DMS79 (cell line): Measurements from ENCODE around the gene MPRIP.

Source experiments
- DNase-seq: peaks from one replicate; lab custom pipeline; 2025; lab: John Stamatoyannopoulos, UW

MPRIP gene

DNA sequence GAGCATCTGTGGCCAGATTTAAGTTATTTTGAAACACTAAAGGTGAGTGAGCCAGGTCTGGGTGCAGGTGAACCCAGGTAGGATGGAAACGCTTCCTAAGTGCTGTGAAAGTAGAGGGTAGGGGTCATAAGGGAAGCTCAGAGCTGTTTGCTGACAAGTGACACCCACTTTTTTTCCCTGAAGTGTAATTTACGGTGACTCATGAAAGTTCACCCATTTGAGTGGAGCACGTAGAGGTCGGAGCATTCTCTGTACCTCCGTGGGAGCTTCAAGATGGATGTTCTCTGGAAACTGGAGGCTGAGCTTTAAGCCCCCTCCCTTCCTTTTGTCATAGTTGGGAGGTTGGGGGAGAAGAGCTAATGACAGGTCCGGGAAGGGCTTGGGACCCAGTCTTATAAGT lies 44.3 kb downstream of the MPRIP start:
- DNase-seq = no peak

DNA sequence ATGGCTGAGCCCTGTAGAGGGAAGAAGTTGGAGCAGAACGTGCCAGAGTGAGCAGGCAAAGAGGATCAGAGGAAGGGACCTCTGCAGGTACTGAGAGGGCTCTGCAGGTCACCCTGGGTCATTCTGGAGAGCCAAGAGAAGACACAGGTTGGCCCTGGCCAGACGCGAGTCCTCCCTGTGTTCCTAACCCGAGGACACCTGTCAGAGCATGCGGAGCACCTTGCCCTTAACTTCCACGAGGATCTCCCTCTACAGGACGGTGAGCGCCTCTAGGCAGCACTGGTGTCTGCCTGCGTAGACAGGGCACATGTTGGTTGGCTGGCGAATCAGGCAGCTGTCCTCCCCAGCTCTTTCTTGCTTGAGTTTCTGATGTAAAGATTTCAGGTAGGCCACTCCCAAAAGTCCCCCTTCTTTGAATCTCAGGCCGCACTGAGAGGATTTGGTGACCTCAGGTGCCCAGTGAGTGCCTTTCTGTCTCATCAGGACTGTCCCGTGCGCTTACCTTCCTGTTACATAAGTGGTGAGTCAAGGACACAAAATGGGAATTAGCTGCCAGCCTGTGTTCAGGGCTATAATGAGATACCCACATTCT lies 45.3 kb downstream of the MPRIP start:
- DNase-seq = no peak

DNA sequence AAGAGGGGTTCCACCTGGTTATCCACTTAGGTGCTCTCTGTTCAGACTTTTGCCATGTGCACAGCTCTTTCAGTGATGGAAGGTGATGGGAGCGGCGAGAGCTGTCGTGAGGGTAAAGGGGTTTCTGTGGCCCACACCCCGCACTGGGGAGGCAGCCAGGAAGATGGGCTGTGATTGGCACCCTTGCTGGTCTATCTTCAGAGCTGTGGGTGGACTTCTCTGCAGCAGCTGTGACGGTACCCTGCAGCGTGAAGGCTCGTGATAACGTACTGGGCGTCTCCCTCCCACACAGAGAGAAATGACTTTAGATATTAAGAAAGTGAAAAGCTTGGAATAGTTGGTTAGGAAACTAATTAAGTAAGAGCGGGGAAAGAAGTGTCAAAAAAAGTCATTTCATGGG lies 45.8 kb downstream of the MPRIP start:
- no peak for DNase-seq

DNA sequence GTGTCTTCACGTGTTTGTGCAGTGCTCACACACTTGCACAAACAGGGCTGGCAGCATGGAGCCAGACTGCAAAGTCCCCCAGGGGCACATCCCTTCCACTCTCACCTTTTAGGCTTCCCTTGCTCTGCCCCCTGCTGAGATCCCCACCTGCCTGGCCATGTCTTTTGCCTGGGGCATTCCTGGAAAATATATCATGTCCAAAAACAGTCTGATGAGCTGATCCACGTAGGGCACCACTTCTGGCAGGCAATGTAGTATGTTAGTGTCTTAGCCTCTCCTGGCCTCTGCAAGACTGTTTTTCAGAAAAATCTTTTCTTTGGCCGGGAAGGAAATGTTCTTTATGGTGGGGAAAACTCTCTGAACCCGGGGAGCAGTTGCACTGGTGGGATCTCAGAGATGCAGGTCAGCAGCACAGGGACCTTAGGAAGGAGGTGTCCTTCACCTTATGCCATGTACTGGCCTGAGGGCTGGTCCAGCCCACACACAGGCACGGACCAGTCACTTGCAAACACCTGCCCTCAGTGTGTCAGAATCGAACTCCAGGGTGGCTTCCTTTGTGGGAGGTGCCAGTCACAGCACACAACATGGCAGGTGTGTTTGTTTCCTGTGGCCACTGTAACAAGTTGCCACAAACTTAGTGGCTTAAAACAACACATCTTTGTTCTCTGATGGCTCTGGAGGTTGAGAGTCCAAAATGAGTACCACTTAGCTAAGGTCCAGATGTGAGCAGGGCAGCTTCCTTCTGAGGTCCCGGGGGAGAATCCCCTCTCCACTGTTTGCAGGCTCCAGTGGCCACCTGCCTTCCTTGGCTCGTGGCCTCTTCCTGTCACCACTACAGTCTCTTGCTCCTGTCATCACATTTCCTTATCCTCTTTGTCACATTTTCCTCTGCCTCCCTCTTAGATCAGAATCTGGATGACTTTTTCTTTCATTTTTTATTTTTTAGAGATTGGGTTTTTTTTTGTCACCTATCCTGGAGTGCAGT lies 46.6 kb downstream of the MPRIP start:
- no peak for DNase-seq

DNA sequence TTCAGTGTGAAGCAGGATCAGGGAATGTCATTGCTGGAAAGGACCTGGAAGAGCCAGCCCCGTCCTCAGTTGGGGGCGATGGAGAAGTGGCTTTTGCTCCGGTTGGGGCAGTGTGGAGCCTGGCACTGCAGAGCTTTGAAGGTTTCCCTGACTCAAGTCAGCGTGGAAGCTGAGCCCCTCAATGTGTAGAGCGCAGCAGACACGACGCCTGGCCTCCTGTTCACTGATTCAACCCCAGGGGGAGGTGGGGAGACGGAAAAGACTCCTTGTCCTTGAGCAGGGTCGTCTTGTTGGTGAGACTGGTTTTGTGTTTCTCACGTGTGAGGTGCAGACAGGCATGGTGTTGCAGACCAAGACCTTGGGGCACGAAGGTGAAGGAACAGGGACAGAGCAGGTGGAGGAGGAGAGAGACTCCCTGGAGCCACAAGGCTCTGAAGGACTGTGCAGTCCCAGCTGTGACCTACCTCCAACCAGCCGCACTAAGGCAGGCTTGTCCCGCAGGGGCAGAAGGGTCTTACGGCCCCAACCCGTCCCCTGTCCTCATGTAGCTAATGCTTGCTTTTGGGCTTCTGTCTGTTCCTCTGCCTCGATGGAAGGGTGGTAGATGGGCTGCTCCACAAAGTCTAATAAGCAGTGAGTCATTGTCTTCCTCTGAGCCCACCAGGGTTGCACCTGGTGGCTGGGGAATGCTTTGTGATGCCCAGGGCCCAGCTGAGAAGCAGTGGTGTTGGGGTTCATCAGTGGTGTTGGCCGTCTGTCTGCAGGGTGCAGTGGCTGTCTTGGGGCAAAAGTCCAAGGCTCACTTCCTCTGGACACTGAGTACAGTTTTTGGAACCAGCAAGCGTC lies 47.8 kb downstream of the MPRIP start:
- DNase-seq = no peak

DNA sequence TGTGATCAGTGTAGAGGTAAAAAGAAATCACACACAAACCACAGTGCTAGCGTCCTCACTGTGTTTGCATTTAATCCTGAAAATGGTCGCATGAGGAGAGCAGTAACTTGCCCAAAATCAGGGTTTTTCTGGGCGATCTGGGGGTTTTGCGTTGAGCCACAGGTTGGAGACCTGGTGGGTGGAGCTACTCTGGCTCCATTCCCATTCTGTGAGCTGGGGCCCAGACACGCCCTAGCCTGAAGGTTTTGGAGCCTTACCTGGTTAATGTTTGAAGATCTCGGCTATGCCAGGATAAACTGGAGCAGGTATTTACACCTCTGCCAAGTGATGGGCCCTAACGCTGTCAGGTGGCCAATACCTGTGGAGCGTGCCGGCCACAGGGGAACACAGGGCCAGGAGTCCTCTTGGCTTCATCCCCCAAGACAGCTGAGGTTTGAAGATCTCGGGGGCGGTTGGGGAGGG lies 48.4 kb downstream of the MPRIP start:
- no peak for DNase-seq

DNA sequence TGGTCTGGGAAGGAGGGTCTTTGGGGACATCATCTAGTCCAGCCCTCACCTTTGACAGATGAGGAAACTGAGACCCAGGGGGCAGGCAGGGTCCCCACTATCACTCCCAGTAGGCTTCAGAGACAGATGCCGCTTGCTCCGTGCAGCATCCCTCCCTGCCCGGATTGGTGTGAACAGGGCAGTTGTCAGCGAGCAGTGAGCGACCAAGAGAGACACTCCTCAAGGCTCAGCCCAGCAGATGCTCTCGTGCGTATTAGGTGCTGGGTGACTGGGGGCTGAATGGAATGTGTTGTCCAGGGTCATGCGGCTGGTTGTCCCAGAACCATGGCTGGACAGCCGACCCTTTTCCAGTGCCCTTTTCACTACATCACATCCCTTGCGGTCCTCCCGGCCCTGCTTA lies 49.0 kb downstream of the MPRIP start:
- no peak for DNase-seq

DNA sequence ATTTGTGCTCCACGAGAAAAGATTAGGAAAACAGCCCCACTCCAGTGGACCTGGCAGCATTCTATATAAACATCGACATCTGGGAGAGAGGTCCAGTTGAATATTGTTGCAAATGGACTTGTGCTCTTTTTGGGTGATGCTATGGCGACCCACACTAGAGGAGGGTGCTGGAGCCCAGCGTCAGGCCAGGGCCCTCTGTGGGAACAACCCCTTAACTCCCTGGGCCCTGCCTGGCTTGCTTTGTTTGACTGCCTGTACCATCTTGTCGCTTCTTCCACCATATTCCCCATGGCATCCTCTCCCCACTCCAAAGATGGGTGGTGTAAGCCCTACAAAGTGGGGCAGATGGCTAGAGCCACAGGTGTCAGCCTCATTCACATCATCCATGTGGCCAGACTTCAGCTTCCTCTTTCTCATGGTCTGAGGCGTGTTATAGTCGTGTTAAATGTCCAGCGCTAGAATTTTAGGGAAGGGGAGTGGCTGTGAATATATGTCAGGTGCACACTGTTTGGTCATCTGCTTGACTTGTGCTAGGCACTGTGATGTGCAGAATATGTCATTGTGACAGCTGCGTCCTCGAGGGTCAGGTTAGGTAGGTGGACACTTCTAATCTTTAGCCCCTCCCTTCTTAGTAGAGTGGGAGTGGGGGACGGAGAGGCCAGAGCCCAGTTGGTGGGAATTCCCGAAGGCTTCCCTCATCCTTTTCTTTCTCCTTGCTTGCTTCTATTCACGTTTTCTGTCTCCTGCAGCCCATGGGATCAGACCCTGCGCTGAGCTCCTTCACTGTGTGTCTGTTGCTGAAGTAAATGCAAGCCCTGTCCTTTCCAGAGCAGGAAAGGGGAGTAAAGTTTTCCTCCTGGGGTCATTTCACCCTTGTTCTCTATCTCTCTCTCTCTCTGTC lies 49.8 kb downstream of the MPRIP start:
- DNase-seq = no peak

DNA sequence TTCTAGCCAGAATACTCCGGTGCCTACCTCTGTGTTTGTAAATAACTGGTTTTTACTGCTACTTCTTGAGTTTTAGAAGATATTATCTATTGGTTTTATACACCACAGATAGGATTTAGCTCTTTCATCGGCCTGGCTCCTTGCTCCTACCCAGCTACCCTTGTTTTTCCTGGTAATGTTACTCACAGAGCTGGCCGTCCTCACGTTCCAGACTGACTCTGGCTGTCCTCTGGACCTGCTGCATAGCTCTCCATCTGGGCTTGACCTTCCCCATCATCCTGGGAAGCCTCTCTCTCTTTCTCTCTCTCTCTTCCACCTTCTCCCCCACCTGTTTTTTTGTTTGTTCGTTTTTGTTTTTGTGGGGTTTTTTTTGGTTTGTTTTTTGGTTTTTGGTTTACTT lies 51.5 kb downstream of the MPRIP start:
- DNase-seq = no peak

DNA sequence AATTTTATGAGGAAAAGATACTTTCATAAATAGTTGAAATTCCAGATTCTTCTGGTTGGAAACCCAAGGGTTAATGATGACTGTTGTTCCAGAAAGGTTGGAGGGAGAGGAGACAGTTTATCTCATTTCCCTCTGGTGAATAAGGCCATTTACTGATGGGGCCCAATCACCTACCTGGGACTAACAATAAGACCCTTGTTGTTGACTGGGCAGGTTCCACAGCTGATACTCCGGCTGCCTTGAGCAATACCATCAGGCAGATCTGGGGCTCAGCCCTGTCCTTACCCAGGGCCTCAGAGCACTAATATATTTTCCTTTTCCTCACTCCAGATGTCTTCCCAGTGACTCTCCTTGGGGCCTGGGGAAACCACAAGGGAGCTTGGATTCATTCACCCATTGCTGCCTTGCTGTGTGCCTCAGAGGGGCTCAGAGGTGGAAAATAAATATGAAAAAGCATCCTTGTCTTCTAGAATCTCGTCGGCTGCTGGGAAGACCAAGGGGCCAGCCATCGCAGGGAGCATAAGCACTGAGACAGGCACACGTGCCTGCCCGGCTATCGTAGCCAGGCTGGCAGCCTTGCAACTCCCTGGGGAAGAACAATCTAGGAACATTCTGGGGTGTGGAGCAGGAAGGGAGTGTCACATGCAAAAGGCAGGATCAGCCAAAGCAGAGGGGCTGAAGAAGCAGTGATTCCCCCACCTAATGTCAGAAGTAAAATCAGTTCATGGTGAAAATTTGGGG lies 54.4 kb downstream of the MPRIP start:
- no peak for DNase-seq

DNA sequence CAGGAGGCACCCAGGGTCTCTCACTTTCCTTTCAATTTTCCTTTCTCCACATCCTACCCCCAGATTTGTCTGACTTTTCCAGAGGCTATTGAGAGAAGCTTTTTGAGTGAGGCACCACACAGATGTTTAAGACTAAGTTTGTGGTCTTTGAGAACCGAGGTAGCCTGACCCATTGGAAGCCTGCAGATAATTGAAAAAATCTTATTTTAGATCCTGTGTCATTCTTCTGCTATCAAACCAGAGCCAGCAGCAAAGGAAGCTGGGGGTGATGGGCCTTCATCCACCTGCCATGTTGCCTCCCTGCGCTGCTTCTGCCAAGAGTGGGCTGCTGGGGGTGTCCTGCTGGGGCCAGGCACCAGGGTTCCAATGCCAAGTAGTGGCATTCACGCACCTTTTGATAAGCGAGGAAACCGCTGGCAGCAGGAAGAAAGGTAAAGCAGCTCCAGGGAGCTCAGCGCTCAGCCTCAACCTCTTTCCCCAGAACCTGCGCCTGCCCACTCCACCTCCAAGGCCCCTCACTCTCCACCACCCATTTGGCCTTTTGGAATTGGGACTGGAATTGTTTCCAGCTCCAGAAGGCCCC lies 55.6 kb downstream of the MPRIP start:
- DNase-seq = no peak

DNA sequence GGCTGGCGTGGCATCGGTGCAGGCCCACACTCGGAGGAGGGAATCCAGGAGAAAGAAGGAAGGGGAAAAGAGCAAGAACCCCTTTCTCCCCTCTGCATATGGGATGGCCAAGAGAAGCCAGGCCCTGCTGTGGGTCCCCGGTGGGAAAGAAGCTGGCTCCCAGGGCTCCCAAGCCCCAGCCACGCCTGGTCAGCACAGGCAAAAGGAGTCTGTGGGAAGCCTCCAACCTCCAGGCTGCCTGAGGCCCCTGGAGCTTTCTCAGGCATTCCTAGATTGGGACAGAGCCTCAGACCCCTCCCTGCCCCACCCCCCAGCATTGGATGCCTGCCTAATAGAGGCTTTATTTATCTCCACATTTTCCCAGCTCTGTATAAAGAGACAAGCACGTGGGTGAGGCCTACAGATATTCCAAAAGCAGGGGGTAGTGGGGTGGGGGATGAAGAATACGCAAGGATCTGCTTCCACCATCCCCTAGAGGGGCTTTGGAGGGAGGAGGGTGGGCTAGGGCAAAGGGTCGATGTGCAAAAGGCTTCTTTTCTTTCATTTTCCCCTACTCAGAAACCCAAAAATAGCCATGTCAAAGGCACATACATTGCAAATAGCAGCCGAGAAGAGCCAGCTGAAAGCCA lies 56.4 kb downstream of the MPRIP start:
- DNase-seq = no peak

DNA sequence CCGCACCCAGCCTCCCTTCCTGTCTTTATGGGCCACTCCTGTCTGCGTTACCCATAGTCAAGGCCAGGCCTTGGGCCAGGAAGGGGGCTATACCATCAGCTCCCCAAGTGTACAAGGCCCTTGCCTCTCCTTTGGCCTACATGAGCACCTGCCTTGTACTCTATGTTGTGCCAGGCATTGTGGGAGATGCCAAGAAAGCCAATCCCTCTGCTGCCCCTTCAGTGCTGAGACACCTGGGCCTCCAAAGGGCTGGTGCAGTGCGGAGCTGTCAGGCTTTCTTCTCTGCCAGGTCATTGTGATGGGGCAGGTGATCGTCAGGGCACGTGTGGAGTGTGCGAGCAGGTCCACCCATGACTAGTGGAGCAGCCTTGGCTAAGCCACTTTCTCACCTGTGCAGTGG lies 59.9 kb downstream of the MPRIP start:
- no peak for DNase-seq

DNA sequence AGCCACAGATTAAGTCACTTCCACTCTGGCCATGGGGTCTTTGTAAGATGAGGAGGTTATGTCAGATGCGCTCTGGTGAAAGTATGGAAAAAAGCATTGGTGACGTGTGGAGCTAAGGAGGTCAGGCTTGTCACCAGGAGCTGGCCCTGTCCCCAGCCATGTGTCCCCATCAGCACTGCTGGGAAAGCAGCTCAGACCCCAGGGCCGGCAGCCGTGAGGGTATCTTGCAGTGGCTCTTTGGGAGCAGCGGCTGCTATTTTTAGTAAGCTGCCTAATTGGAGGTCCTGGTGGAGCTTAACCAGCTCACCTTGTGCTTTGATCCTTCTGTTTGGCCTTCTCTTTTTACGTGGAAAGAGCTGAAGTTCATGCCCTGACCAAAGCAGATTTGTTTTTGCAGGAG lies 60.9 kb downstream of the MPRIP start:
- no peak for DNase-seq

DNA sequence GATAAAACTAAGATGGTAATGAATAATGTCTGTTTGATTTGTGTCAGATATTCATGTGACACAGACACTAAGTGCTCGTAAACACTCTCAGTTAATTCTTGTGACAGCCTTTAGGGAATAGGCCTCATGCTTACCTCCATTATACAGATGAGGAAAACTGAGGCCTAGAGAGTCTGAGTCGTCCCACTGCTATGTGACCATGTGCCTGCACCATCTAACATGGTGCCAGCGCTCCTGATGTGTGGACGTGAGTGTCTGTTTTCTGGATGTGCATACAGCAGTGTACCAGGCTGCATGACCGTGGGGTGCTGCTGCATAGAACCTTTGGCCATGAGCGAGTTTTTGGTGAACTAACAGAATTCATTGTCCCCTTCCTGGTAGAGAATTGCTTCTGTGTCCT lies 61.8 kb downstream of the MPRIP start:
- DNase-seq = no peak

DNA sequence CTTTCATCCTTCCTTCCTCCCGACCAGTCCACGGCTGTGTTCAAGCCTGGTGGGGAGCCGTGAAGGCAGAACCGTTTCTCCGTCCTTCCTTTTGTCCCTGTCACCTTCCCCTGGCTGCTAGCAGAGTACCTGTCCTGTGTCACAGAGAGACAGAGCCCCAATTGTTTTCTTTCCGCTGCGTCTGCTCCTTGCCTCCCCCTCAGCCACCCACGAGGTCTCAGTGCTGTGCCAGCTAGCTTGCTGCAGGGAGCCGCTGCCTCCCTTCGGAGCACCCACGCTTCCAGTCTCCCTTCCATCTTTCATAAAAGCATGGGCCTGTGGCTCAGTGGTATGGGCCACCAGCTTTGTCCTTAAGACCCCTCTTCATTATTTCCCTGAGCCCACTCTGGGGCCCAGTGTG lies 62.2 kb downstream of the MPRIP start:
- DNase-seq = no peak

DNA sequence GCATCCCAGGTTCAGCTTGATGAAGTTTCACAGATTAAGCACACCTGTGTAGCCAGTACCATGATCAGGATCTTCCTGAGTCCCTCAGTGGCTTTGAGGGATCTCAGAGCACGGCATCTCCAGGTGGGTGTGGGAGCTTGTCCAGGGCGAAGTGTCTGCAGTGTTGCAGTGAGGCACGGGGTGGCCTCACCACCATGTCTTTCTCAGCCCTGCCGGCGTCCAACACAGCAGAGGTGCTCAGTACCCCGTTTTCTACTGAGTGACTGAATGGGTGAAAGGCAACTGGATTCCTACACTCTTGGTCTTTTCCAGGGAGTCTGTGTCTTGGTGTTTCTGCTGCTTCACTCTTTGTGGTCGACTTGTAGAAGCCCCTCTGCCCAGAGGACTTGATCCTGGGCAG lies 63.7 kb downstream of the MPRIP start:
- no peak for DNase-seq

DNA sequence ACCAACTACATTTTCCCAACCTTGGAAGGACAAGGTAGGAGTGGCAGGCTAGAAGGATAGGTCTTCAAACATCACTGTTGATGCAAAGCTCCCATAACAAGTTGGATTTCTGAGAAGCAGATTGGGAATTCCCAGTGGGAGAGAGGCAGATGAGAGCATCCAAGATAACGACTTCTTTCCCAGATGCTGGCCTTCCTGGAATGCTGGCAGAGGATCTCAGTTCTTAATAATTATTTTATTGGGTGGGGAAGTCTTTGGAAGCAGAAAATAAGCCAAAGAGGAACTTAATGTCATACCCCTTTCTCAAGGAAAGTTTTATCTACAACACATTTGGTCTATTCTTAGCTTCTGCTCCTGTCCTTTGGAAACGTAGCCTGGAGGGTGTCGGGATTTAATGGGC lies 64.5 kb downstream of the MPRIP start:
- no peak for DNase-seq

DNA sequence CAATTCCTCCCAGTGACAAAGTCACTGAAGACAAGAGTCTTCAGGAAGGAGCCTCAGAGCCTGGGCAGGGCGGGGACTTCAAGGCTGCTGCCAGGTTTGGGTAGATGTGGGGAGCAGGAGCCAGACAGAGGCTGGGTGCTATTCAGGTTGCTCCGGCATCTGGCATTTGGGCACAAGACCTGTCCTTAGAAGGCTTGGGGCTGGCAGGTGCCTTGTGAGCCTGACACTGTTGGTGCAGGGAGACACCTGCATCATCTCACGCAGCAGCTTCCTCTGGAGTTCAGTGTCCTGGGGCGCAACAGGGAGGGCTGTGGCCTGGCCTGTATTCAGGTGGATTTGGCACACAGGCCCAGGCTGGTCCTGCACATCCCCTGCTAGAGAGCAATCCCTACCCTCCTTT lies 65.0 kb downstream of the MPRIP start:
- DNase-seq = no peak

DNA sequence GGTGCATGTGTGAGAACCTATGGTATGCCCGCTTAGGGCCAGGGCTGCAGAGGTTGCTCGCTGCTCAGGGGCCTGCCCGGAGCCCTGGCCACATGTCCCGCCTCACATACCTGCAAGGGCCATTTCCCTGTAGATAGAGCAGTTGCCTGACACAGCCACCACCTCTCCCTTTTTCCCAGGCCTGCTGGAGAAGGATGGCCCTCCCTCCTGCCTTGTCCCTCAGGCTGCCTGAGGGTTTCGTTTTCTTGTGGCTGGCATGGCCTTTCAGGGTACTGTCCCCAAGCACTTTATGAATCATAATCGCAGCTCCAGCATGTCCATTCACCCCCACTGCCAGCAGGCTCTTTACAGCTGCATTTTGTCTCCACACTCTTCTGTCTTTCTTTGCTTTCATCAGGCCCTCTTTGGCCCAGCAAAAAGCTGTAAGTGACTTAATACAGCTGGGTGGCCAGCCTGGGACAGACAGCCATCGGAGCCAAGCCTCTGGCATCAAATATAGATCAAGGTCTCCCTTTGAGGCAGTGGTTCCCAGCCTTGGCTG lies 65.7 kb downstream of the MPRIP start:
- DNase-seq = no peak
